ENCODE measurements around the gene ZFYVE16.
"Not testable (repeated sequence)": the region's sequence is repeated elsewhere in the genome, so short reads cannot be mapped to it uniquely, and the experiment has no call there.

Gene ZFYVE16

GRCh38 chr5:80407735-80408483 is at the start of gene ZFYVE16:
Gene ZFYVE16 (plus strand): TSS chr5:80408064. CDS start chr5:80434148, 26,084 bp downstream.
- peak; percentile 96 for DNase-seq (ENCODE audit: low read depth in 2 of 2)

GRCh38 chr5:80360914-80361444 is 46.9 kb upstream of the ZFYVE16 start:
- no peak for DNase-seq (ENCODE audit: low read depth in 2 of 2)

GRCh38 chr5:80364892-80365291 is 43.0 kb upstream of the ZFYVE16 start:
- DNase-seq (ENCODE audit: low read depth in 2 of 2): no peak

GRCh38 chr5:80368661-80369480 is 39.0 kb upstream of the ZFYVE16 start:
- no peak for DNase-seq (ENCODE audit: low read depth in 2 of 2)

- DNase-seq (ENCODE audit: low read depth in 2 of 2): no peak
These were observed 38.3 kb upstream of the ZFYVE16 start for GRCh38 chr5:80369521-80369920.

- no peak for DNase-seq (ENCODE audit: low read depth in 2 of 2)
These were observed 37.5 kb upstream of the ZFYVE16 start for GRCh38 chr5:80370390-80370789.

GRCh38 chr5:80372780-80373179 is 35.1 kb upstream of the ZFYVE16 start:
- DNase-seq (ENCODE audit: low read depth in 2 of 2): no peak

GRCh38 chr5:80374188-80374587 is 33.7 kb upstream of the ZFYVE16 start:
- DNase-seq (ENCODE audit: low read depth in 2 of 2): no peak

GRCh38 chr5:80376557-80376956 is 31.3 kb upstream of the ZFYVE16 start:
- no peak for DNase-seq (ENCODE audit: low read depth in 2 of 2)

- DNase-seq (ENCODE audit: low read depth in 2 of 2): no peak
These were observed 25.4 kb upstream of the ZFYVE16 start for GRCh38 chr5:80382488-80382887.

- DNase-seq (ENCODE audit: low read depth in 2 of 2): no peak
These were observed 20.6 kb upstream of the ZFYVE16 start for GRCh38 chr5:80387063-80387768.

- no peak for DNase-seq (ENCODE audit: low read depth in 2 of 2)
These were observed 18.3 kb upstream of the ZFYVE16 start for GRCh38 chr5:80389580-80389979.

- DNase-seq (ENCODE audit: low read depth in 2 of 2): not testable (repeated sequence)
These were observed 17.5 kb upstream of the ZFYVE16 start for GRCh38 chr5:80390413-80390812.

GRCh38 chr5:80391267-80391666 is 16.6 kb upstream of the ZFYVE16 start:
- DNase-seq (ENCODE audit: low read depth in 2 of 2): not testable (repeated sequence)

GRCh38 chr5:80399526-80400239 is 8.2 kb upstream of the ZFYVE16 start:
- no peak for DNase-seq (ENCODE audit: low read depth in 2 of 2)

GRCh38 chr5:80400368-80400767 is 7.5 kb upstream of the ZFYVE16 start:
- not testable (repeated sequence) for DNase-seq (ENCODE audit: low read depth in 2 of 2)

- no peak for DNase-seq (ENCODE audit: low read depth in 2 of 2)
These were observed 4.1 kb upstream of the ZFYVE16 start for GRCh38 chr5:80403782-80404181.

GRCh38 chr5:80406980-80407734 is 707 bp upstream of the ZFYVE16 start:
- DNase-seq (ENCODE audit: low read depth in 2 of 2): no peak

- DNase-seq (ENCODE audit: low read depth in 2 of 2): peak in 1 of 2 donors; percentile 33
These were observed 861 bp downstream of the ZFYVE16 start for GRCh38 chr5:80408484-80409366.

Measured in stimulated activated CD4-positive, alpha-beta T cell treated with anti-CD3 and anti-CD28 coated beads, Interleukin-1b, Interleukin-23, amount 100 ng/mL, for 4 hours (primary cell).